Loucy (cell line): ENCODE results near the gene ZBTB8A.

Source experiments
- EZH2phosphoT487 ChIP-seq: fragments of 200-600 bp; IDR thresholded peaks from 2 replicates; pipeline ENCODE4 v1.6.1; 2018; ENCODE audit warnings: antibody characterized with exemption, mild to moderate bottlenecking, moderate library complexity, borderline replicate concordance
- TF ChIP-seq, protein P1 (sequence below): fragments of 200-600 bp; sonication (generic); conservative IDR thresholded peaks from 2 replicates; pipeline ENCODE4 v1.5.1; 2014; ENCODE audit warnings: mild to moderate bottlenecking, antibody characterized with exemption, low read length

DNA sequence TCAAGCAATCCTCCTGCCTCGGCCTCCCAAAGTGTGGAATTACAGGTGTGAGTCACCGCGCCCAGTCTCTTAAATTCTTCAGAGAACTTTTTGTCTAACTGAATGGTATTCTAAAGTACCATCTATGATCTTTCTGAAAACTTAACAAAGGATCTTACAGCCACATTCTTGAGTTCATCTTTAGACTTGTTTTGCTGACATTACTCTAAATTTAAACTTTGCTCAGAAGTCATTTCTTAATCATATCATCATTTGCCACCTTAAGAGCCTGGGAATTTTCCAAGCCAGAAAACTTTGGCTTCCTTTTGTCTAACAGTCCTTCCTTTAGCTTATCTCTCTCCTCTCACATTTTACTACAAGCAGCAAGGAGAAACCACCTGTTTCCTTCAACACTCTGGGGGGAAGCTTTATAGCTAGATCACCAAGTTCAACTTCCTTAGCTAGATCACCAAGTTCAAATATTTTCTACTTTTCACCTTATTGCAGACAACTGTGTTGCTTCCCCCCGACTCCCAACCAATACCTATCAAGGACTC, 5.4 kb upstream of the ZBTB8A start:
- TF ChIP-seq, protein P1, sequence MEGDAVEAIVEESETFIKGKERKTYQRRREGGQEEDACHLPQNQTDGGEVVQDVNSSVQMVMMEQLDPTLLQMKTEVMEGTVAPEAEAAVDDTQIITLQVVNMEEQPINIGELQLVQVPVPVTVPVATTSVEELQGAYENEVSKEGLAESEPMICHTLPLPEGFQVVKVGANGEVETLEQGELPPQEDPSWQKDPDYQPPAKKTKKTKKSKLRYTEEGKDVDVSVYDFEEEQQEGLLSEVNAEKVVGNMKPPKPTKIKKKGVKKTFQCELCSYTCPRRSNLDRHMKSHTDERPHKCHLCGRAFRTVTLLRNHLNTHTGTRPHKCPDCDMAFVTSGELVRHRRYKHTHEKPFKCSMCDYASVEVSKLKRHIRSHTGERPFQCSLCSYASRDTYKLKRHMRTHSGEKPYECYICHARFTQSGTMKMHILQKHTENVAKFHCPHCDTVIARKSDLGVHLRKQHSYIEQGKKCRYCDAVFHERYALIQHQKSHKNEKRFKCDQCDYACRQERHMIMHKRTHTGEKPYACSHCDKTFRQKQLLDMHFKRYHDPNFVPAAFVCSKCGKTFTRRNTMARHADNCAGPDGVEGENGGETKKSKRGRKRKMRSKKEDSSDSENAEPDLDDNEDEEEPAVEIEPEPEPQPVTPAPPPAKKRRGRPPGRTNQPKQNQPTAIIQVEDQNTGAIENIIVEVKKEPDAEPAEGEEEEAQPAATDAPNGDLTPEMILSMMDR = no peak
- no peak for TF ChIP-seq EZH2phosphoT487
